ENCODE data around the gene HELLS.

GRCh38 chr10:94645285-94645684 is 99.7 kb downstream of the HELLS start:
- TF ChIP-seq CTCF (conservative IDR thresholded peaks at IDR 0.05; ENCODE audit: low read depth, low read length) (no peak), EZH2 (IDR thresholded peaks at IDR 0.05; ENCODE audit: borderline replicate concordance, low read depth, low read length, poor library complexity, severe bottlenecking) (no peak)
